ENCODE results near the gene TMEM181.
A peak's percentile ranks its signal among the peaks of the same experiment; 100 is the strongest.

The TMEM181 gene

GRCh38 chr6:158642097-158642601 is 82.3 kb downstream of the TMEM181 start:
- Histone ChIP-seq H3K27me3 (ENCODE audit: control insufficient read depth in 1 of 2, insufficient read depth in 2 of 2, low read length in 2 of 2) (no peaks in the 10 kb centered on the region), H3K27ac (ENCODE audit: low read length) (peak overlapping the region; percentile 37), H3K4me1 (ENCODE audit: control insufficient read depth, insufficient read depth, low read length) (peaks cover 30% of the 10 kb centered on the region), H3K4me3 (ENCODE audit: low read length in 2 of 2) (peak overlapping the region in 1 of 2 donors; percentile 52), H3K9ac (ENCODE audit: low read length in 2 of 2) (peak overlapping the region; percentile 2 to 13), H3K36me3 (ENCODE audit: control insufficient read depth in 2 of 2, insufficient read depth in 2 of 2, low read length in 2 of 2) (peaks cover 9 to 10% of the 10 kb centered on the region in 2 donors), H3K9me3 (ENCODE audit: control insufficient read depth in 2 of 2, low read length in 2 of 2) (no peaks in the 10 kb centered on the region)

- peaks cover 30% of the 10 kb centered on the region for H3K4me1 ChIP-seq (ENCODE audit: control insufficient read depth, insufficient read depth, low read length)
- peak overlapping the region; percentile 79 to 91 for H3K4me3 ChIP-seq (ENCODE audit: low read length in 2 of 2)
Observed at GRCh38 chr6:158643836-158644230, 83.9 kb downstream of the TMEM181 start.

GRCh38 chr6:158644231-158645063 is 84.6 kb downstream of the TMEM181 start, which contains the start of gene DYNLT1:
Gene DYNLT1, minus strand, starts transcription at chr6:158644743. Its CDS starts 35 bp downstream, at chr6:158644708.
- peak within 1 kb of the TSS; percentile 89 to 94 for H3K9ac ChIP-seq (ENCODE audit: low read length in 2 of 2)
- peak within 1 kb of the TSS; percentile 79 to 91 for H3K4me3 ChIP-seq (ENCODE audit: low read length in 2 of 2)
- H3K27me3 ChIP-seq (ENCODE audit: control insufficient read depth in 1 of 2, insufficient read depth in 2 of 2, low read length in 2 of 2), result no peaks in the 10 kb centered on the region
- no peaks in the 10 kb centered on the region for H3K9me3 ChIP-seq (ENCODE audit: control insufficient read depth in 2 of 2, low read length in 2 of 2)
- H3K27ac ChIP-seq (ENCODE audit: low read length), result peak within 1 kb of the TSS; percentile 81
- peaks cover 32% of the 10 kb centered on the region for H3K4me1 ChIP-seq (ENCODE audit: control insufficient read depth, insufficient read depth, low read length)
- H3K36me3 ChIP-seq (ENCODE audit: control insufficient read depth in 2 of 2, insufficient read depth in 2 of 2, low read length in 2 of 2), result peaks cover under 1 to 5% of the 10 kb centered on the region in 2 donors

More at GRCh38 chr6:158643836-158644230, 83.9 kb downstream of the TMEM181 start:
- Histone ChIP-seq H3K27ac (ENCODE audit: low read length) (peak overlapping the region; percentile 81), H3K36me3 (ENCODE audit: control insufficient read depth in 2 of 2, insufficient read depth in 2 of 2, low read length in 2 of 2) (peaks cover 3 to 5% of the 10 kb centered on the region in 2 donors), H3K27me3 (ENCODE audit: control insufficient read depth in 1 of 2, insufficient read depth in 2 of 2, low read length in 2 of 2) (no peaks in the 10 kb centered on the region), H3K9me3 (ENCODE audit: control insufficient read depth in 2 of 2, low read length in 2 of 2) (no peaks in the 10 kb centered on the region), H3K9ac (ENCODE audit: low read length in 2 of 2) (peak overlapping the region; percentile 89 to 94)

- peaks cover 0 to 4% of the 10 kb centered on the region in 2 donors for H3K36me3 ChIP-seq (ENCODE audit: control insufficient read depth in 2 of 2, insufficient read depth in 2 of 2, low read length in 2 of 2)
- H3K9ac ChIP-seq (ENCODE audit: low read length in 2 of 2), result peak overlapping the region; percentile 89 to 94
- H3K4me3 ChIP-seq (ENCODE audit: low read length in 2 of 2), result peak overlapping the region; percentile 79 to 91
- no peaks in the 10 kb centered on the region for H3K27me3 ChIP-seq (ENCODE audit: control insufficient read depth in 1 of 2, insufficient read depth in 2 of 2, low read length in 2 of 2)
- H3K27ac ChIP-seq (ENCODE audit: low read length), result peak overlapping the region; percentile 81
- no peaks in the 10 kb centered on the region for H3K9me3 ChIP-seq (ENCODE audit: control insufficient read depth in 2 of 2, low read length in 2 of 2)
- peaks cover 28% of the 10 kb centered on the region for H3K4me1 ChIP-seq (ENCODE audit: control insufficient read depth, insufficient read depth, low read length)
Observed at GRCh38 chr6:158645064-158646022, 85.5 kb downstream of the TMEM181 start.

GRCh38 chr6:158646023-158646910 is 86.4 kb downstream of the TMEM181 start:
- Histone ChIP-seq H3K9me3 (ENCODE audit: control insufficient read depth in 2 of 2, low read length in 2 of 2) (no peaks in the 10 kb centered on the region), H3K4me3 (ENCODE audit: low read length in 2 of 2) (no peak overlapping the region), H3K27ac (ENCODE audit: low read length) (no peak overlapping the region), H3K36me3 (ENCODE audit: control insufficient read depth in 2 of 2, insufficient read depth in 2 of 2, low read length in 2 of 2) (no peaks in the 10 kb centered on the region), H3K4me1 (ENCODE audit: control insufficient read depth, insufficient read depth, low read length) (peaks cover 26% of the 10 kb centered on the region), H3K9ac (ENCODE audit: low read length in 2 of 2) (no peak overlapping the region), H3K27me3 (ENCODE audit: control insufficient read depth in 1 of 2, insufficient read depth in 2 of 2, low read length in 2 of 2) (no peaks in the 10 kb centered on the region)

- Histone ChIP-seq H3K4me1 (ENCODE audit: control insufficient read depth, insufficient read depth, low read length) (peaks cover 18% of the 10 kb centered on the region), H3K9me3 (ENCODE audit: control insufficient read depth in 2 of 2, low read length in 2 of 2) (no peaks in the 10 kb centered on the region), H3K4me3 (ENCODE audit: low read length in 2 of 2) (no peak overlapping the region), H3K36me3 (ENCODE audit: control insufficient read depth in 2 of 2, insufficient read depth in 2 of 2, low read length in 2 of 2) (no peaks in the 10 kb centered on the region), H3K9ac (ENCODE audit: low read length in 2 of 2) (no peak overlapping the region), H3K27me3 (ENCODE audit: control insufficient read depth in 1 of 2, insufficient read depth in 2 of 2, low read length in 2 of 2) (no peaks in the 10 kb centered on the region), H3K27ac (ENCODE audit: low read length) (no peak overlapping the region)
Observed at GRCh38 chr6:158647501-158647900, 87.6 kb downstream of the TMEM181 start.

- Histone ChIP-seq H3K36me3 (ENCODE audit: control insufficient read depth in 2 of 2, insufficient read depth in 2 of 2, low read length in 2 of 2) (no peaks in the 10 kb centered on the region), H3K27ac (ENCODE audit: low read length) (peak overlapping the region; percentile 1), H3K4me3 (ENCODE audit: low read length in 2 of 2) (peak overlapping the region in 1 of 2 donors; percentile 35), H3K4me1 (ENCODE audit: control insufficient read depth, insufficient read depth, low read length) (peaks cover 9% of the 10 kb centered on the region), H3K9me3 (ENCODE audit: control insufficient read depth in 2 of 2, low read length in 2 of 2) (no peaks in the 10 kb centered on the region), H3K27me3 (ENCODE audit: control insufficient read depth in 1 of 2, insufficient read depth in 2 of 2, low read length in 2 of 2) (no peaks in the 10 kb centered on the region), H3K9ac (ENCODE audit: low read length in 2 of 2) (no peak overlapping the region)
Observed at GRCh38 chr6:158648682-158649131, 88.8 kb downstream of the TMEM181 start.

- Histone ChIP-seq H3K27ac (ENCODE audit: low read length) (peak within 1 kb of the TSS; percentile 1), H3K9ac (ENCODE audit: low read length in 2 of 2) (no peak within 1 kb of the TSS), H3K36me3 (ENCODE audit: control insufficient read depth in 2 of 2, insufficient read depth in 2 of 2, low read length in 2 of 2) (no peaks in the 10 kb centered on the region), H3K4me1 (ENCODE audit: control insufficient read depth, insufficient read depth, low read length) (peaks cover 17% of the 10 kb centered on the region), H3K4me3 (ENCODE audit: low read length in 2 of 2) (peak within 1 kb of the TSS in 1 of 2 donors; percentile 35), H3K9me3 (ENCODE audit: control insufficient read depth in 2 of 2, low read length in 2 of 2) (no peaks in the 10 kb centered on the region), H3K27me3 (ENCODE audit: control insufficient read depth in 1 of 2, insufficient read depth in 2 of 2, low read length in 2 of 2) (no peaks in the 10 kb centered on the region)
Observed at GRCh38 chr6:158649289-158650143, 89.6 kb downstream of the TMEM181 start, which contains the start of gene SYTL3. Gene SYTL3, plus strand, starts transcription at chr6:158650054. Its CDS starts 13,215 bp downstream, at chr6:158663269.

Data from stomach smooth muscle (tissue), 2 donors.